Liver (tissue), 3 donors: Measurements from ENCODE around the gene SOX4.

Experiments
- CTCF ChIP-seq: fragments of 150-350 bp; IDR thresholded peaks from 2 replicates; pipeline ENCODE4 v1.5.1; 2017; ENCODE audit warnings: improper control_type of control experiment, low read depth, low read length; ENCODE audit not compliant: missing input control
- EGR1 ChIP-seq, 2 donors: IDR thresholded peaks; 2 replicates each; pipeline ENCODE4 v1.6.1; 2016 to 2018; ENCODE audit warnings: antibody characterized with exemption in 2 of 2, low read depth in 2 of 2
- GABPA ChIP-seq, 2 donors: IDR thresholded peaks in 1 of 2; conservative IDR thresholded peaks in 1 of 2; 2 replicates each; pipeline ENCODE4 v1.6.1; 2016; ENCODE audit warnings: antibody characterized with exemption in 2 of 2, mild to moderate bottlenecking in 1 of 2, moderate library complexity in 1 of 2
- RAD21 ChIP-seq, 2 donors: IDR thresholded peaks; 2 replicates each; pipeline ENCODE4 v1.6.1; 2016; ENCODE audit warnings: antibody characterized with exemption in 2 of 2, mild to moderate bottlenecking in 2 of 2
- RXRA ChIP-seq, 2 donors: IDR thresholded peaks; 2 replicates each; pipeline ENCODE4 v1.6.1; 2017 to 2018; ENCODE audit warnings: antibody characterized with exemption in 2 of 2, mild to moderate bottlenecking in 1 of 2
- TAF1 ChIP-seq: conservative IDR thresholded peaks from 2 replicates; pipeline ENCODE4 v1.6.1; 2016; ENCODE audit warnings: antibody characterized with exemption, mild to moderate bottlenecking
- YY1 ChIP-seq: IDR thresholded peaks from 2 replicates; pipeline ENCODE4 v1.6.1; 2016; ENCODE audit warnings: antibody characterized with exemption, mild to moderate bottlenecking
- TF ChIP-seq, protein P1 (sequence below): IDR thresholded peaks from 2 replicates; pipeline ENCODE4 v1.6.1; 2016; ENCODE audit warnings: antibody characterized with exemption
- TF ChIP-seq, protein P2 (sequence below): IDR thresholded peaks from 2 replicates; pipeline ENCODE4 v1.6.1; 2016; ENCODE audit warnings: antibody characterized with exemption
- donor health status: healthy.
- donor health status: healthy.

DNA sequence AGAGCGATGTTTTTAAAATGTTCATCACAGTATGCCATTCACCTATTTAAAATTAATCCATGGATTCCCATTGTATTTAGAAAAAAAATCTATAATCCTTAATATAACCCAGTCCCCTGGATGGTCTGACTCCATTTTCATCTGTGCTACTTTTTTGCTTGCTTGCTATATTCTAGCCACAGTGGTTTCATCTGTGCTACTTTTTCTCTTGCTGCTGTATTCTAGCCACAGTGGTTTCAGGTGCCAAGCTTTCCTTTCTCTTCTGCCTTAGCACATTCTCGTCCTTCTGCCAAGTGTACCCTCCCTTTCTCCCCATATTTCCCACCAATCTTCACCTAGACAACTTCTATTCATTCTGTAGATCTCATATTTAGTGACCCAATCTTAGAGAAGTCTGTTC, 33.3 kb upstream of the SOX4 start:
- TF ChIP-seq RAD21 (IDR thresholded peaks at IDR 0.05) (no peak), CTCF (no peak), GABPA (IDR thresholded peaks at IDR 0.05 in 1 of 2, conservative IDR thresholded peaks at IDR 0.05 in 1 of 2) (no peak), EGR1 (IDR thresholded peaks at IDR 0.05; ENCODE audit: low read depth in 2 of 2) (no peak), RXRA (IDR thresholded peaks at IDR 0.05) (no peak), TAF1 (no peak), YY1 (no peak)
- TF ChIP-seq, protein P1, sequence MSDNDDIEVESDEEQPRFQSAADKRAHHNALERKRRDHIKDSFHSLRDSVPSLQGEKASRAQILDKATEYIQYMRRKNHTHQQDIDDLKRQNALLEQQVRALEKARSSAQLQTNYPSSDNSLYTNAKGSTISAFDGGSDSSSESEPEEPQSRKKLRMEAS = no peak
- TF ChIP-seq, protein P2, sequence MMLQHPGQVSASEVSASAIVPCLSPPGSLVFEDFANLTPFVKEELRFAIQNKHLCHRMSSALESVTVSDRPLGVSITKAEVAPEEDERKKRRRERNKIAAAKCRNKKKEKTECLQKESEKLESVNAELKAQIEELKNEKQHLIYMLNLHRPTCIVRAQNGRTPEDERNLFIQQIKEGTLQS = no peak
